Muscle of leg (tissue), 11 donors: ENCODE results near the gene ASAH2. TPM values are rescaled to one million over a fixed set of nuclear protein-coding genes. Genes with fewer than 3 reads are reported as not detected.
"Not testable (repeated sequence)": the region's sequence is repeated elsewhere in the genome, so short reads cannot be mapped to it uniquely, and the experiment has no call there.

Experiments
- DNase-seq: peaks from one replicate; pipeline ENCODE4 v3.0.0; 2013
- H3K27ac ChIP-seq: one replicate; pipeline ENCODE4 v1.5.1; 2013; ENCODE audit warnings: mild to moderate bottlenecking, low read length, control low read depth
- H3K27me3 ChIP-seq: one replicate; pipeline ENCODE4 v1.6.1; 2013; ENCODE audit warnings: low read length; ENCODE audit not compliant: control insufficient read depth, insufficient read depth
- H3K36me3 ChIP-seq: one replicate; pipeline ENCODE4 v1.6.1; 2013; ENCODE audit warnings: low read length; ENCODE audit not compliant: control insufficient read depth, insufficient read depth
- H3K4me1 ChIP-seq: one replicate; pipeline ENCODE4 v1.6.1; 2013; ENCODE audit warnings: low read length; ENCODE audit not compliant: control insufficient read depth, insufficient read depth
- H3K4me3 ChIP-seq: one replicate; pipeline ENCODE4 v1.5.1; 2013; ENCODE audit warnings: low read length, control low read depth
- H3K9me3 ChIP-seq: replicated peaks from 2 replicates; pipeline ENCODE4 v1.6.1; 2013; ENCODE audit warnings: low read depth, low read length; ENCODE audit not compliant: control insufficient read depth
- WGBS: methylation state at CpG from one replicate; pipeline ENCODE4 v1.1.5; 2013; ENCODE audit warnings: missing lambda C conversion rate; ENCODE audit not compliant: insufficient coverage; 5-methylcytosine and 5-hydroxymethylcytosine counted together
- polyA plus RNA-seq, 8 donors: library from polyadenylated mRNA; unstranded; fragments of 120-200 nt; gene quantifications; one replicate each; pipeline versions ENCODE4 v1.2.1 to v1.2.3, GENCODE V29; 2013; ENCODE audit warnings: inconsistent platforms in 1 of 8, low replicate concordance in 1 of 8; ENCODE audit not compliant: insufficient read length in 8 of 8, insufficient read depth in 1 of 8
- total RNA-seq: library from RNA; stranded (reverse); fragments of 120-200 nt; gene quantifications from one replicate; pipeline ENCODE4 v1.2.4, GENCODE V29; 2013

Gene ASAH2
- total and polyA plus RNA-seq, 9 donors, result 0.23 to 3.4 (median 1.6) TPM

- no CpG with 5 or more reads among the region's 2 CpGs for WGBS
- Histone ChIP-seq H3K27ac (no peak overlapping the region), H3K4me3 (no peak overlapping the region), H3K36me3 (no peaks in the 10 kb centered on the region), H3K9me3 (no peaks in the 10 kb centered on the region), H3K27me3 (no peaks in the 10 kb centered on the region), H3K4me1 (no peaks in the 10 kb centered on the region)
- DNase-seq, result peak; percentile 9
Measured at GRCh38 chr10:50260791-50261281, 9.5 kb upstream of the ASAH2 start.

GRCh38 chr10:50254479-50254878, 3.2 kb upstream of the ASAH2 start:
- H3K36me3 ChIP-seq, result no peaks in the 10 kb centered on the region
- no peak for DNase-seq
- no peak overlapping the region for H3K4me3 ChIP-seq
- H3K4me1 ChIP-seq, result no peaks in the 10 kb centered on the region
- no peak overlapping the region for H3K27ac ChIP-seq
- no peaks in the 10 kb centered on the region for H3K9me3 ChIP-seq
- no CpG with 5 or more reads among the region's 2 CpGs for WGBS
- H3K27me3 ChIP-seq, result no peaks in the 10 kb centered on the region

DNA sequence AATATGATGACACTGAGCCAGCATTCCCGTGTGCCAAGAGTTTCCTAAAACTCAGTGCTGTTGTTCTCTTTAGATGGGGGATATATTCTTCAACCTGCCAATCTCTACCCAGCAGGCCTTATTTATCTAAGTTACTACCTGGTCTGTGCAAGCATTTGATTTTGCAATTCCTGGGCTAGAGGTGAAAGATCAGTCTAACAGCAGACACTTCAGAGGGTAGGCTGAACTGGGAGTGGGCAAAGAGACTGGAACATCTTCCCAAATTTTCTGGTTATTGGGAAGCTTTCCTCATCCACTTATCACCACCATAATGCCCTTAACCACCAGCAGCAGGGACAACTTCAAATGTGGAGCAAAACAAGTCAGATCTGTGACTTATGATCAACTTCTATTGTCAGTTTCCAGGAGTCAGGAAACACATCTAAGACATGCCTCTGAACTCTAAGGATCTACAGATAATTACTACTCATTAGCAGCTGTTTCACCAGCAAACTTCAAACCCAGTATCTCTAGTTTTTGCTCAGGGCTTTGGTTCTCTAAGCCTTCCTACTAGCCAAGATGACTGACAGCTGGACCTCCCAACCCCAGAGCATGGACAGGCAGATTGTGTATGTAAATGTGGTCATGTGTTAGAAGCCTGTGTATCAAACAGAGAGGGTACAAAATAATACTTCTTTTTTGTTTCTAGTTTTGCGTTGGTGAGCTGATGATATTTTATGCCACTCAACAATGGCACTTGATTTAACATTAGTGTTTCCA, 1.0 kb downstream of the ASAH2 start:
- WGBS, result no CpG with 5 or more reads among the region's 2 CpGs

DNA sequence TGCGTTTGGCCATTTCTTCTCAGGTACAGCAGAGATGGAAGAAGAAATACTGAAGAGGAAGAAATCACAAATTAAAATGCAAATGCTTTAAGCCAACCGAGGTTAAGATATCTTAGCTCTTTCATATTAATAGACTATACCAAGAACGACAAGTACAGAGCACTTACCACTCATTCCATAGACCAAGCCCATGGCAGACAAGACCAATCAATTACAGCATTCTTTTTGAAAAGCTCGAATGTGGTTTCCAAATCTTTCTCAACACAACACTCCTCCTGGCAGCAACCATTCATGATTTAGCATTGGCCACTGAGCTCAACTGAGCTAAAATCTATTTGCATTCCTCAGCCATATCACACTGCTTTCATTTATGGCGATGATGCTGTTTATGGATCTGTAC, 2.7 kb downstream of the ASAH2 start:
- no peaks in the 10 kb centered on the region for H3K4me1 ChIP-seq
- no peaks in the 10 kb centered on the region for H3K36me3 ChIP-seq
- no peak for DNase-seq
- H3K27me3 ChIP-seq, result peaks cover 2% of the 10 kb centered on the region
- WGBS, result 82% methylated on average over 4 of the region's 5 CpGs
- H3K27ac ChIP-seq, result no peak overlapping the region
- no peaks in the 10 kb centered on the region for H3K9me3 ChIP-seq
- H3K4me3 ChIP-seq, result no peak overlapping the region

More for the DNA sequence above, 1.0 kb downstream of the ASAH2 start:
- H3K4me3 ChIP-seq, result no peak overlapping the region
- no peaks in the 10 kb centered on the region for H3K36me3 ChIP-seq
- H3K4me1 ChIP-seq, result no peaks in the 10 kb centered on the region
- no peak overlapping the region for H3K27ac ChIP-seq
- H3K27me3 ChIP-seq, result no peaks in the 10 kb centered on the region
- DNase-seq, result no peak
- no peaks in the 10 kb centered on the region for H3K9me3 ChIP-seq

DNA sequence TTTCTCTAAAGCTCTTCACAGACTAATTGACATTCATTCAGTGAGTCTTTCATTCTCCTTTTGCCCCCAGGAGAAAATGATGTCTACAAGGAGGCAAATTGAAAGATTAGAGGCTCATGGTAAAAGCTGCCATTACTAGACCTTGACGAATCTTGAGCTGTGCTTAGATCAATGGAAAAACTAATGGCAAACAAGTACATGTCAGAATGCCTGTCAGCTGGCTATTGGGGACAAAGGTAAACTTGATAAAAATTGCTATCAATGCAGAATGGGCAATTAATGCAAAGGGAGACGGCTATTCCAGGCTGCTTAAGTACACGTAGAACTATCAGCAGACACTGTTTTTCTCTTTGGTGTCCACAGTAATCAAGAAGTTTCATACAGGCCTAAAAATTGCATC, 3.3 kb downstream of the ASAH2 start:
- Histone ChIP-seq H3K36me3 (no peaks in the 10 kb centered on the region), H3K9me3 (no peaks in the 10 kb centered on the region), H3K4me1 (no peaks in the 10 kb centered on the region), H3K27ac (no peak overlapping the region), H3K27me3 (peaks cover 2% of the 10 kb centered on the region), H3K4me3 (no peak overlapping the region)
- DNase-seq, result no peak
- WGBS, result 64% methylated on average over 3 of the region's 3 CpGs

GRCh38 chr10:50244201-50244600, 7.1 kb downstream of the ASAH2 start:
- Histone ChIP-seq H3K27ac (no peak overlapping the region), H3K4me3 (no peak overlapping the region), H3K27me3 (peaks cover 2% of the 10 kb centered on the region), H3K4me1 (no peaks in the 10 kb centered on the region), H3K9me3 (no peaks in the 10 kb centered on the region), H3K36me3 (no peaks in the 10 kb centered on the region)
- no peak for DNase-seq

- WGBS, result no CpG with 5 or more reads among the region's 4 CpGs
- Histone ChIP-seq H3K9me3 (no peaks in the 10 kb centered on the region), H3K4me3 (no peak overlapping the region), H3K27ac (no peak overlapping the region), H3K36me3 (no peaks in the 10 kb centered on the region), H3K4me1 (no peaks in the 10 kb centered on the region), H3K27me3 (peaks cover 2% of the 10 kb centered on the region)
- no peak for DNase-seq
Measured at GRCh38 chr10:50242777-50243176, 8.5 kb downstream of the ASAH2 start.

DNA sequence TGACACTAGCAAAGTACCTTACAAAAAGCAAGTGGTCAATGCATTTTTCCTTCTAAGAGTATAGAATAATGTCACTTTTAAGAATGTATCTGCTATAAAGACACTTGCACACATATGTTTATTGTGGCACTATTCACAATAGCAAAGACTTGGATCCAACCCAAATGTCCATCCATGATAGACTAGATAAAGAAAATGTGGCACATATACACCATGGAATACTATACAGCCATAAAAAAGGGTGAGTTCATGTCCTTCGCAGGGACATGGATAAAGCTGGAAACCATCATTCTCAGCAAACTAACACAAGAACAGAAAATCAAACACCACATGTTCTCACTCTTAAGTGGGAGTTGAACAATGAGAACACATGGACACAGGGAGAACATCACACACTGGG, 9.8 kb downstream of the ASAH2 start:
- H3K27ac ChIP-seq, H3K36me3 ChIP-seq, H3K27me3 ChIP-seq, H3K4me3 ChIP-seq, DNase-seq, H3K9me3 ChIP-seq, H3K4me1 ChIP-seq: not testable (repeated sequence)
- WGBS, result no CpG with 5 or more reads among the region's 1 CpG

GRCh38 chr10:50234486-50234885, 16.8 kb downstream of the ASAH2 start:
- Histone ChIP-seq H3K9me3 (no peaks in the 10 kb centered on the region), H3K4me1 (no peaks in the 10 kb centered on the region), H3K27me3 (no peaks in the 10 kb centered on the region), H3K36me3 (no peaks in the 10 kb centered on the region), H3K27ac (no peak overlapping the region), H3K4me3 (no peak overlapping the region)
- WGBS, result 40% methylated on average over 1 of the region's 4 CpGs
- DNase-seq, result no peak

DNA sequence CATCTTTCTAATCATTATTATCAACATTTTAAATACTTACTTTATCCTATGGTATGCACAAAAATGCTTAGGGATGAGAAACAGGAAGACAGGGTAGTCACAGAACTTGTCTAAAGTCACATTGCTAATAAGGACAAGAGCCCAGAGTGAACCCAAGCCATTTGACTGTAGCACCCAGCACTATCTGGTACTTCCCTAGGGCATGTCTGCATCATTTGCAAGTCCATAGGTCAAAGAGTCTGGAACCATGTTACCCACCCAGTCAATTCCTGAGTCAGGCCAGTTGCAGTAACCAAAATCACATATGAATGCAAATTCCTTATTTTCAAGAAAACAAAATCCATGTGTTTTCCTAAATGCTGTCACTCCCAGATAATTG, 19.1 kb downstream of the ASAH2 start:
- H3K27ac ChIP-seq, result no peak overlapping the region
- H3K4me3 ChIP-seq, result no peak overlapping the region
- no peaks in the 10 kb centered on the region for H3K9me3 ChIP-seq
- H3K4me1 ChIP-seq, result no peaks in the 10 kb centered on the region
- no peaks in the 10 kb centered on the region for H3K36me3 ChIP-seq
- no peaks in the 10 kb centered on the region for H3K27me3 ChIP-seq
- DNase-seq, result no peak
